Panc1 (cell line): ENCODE results near the gene SH2D3C.

ENCODE experiments used
- POLR2AphosphoS5 ChIP-seq: IDR thresholded peaks from 2 replicates; pipeline ENCODE4 v1.6.1; 2012; ENCODE audit warnings: mild to moderate bottlenecking, low read depth, low read length, moderate library complexity
- SIN3A ChIP-seq: IDR thresholded peaks from 2 replicates; pipeline ENCODE4 v1.6.1; 2012; ENCODE audit warnings: low read depth, mild to moderate bottlenecking, low read length, moderate library complexity, borderline replicate concordance; ENCODE audit not compliant: insufficient read depth
- TCF7L2 ChIP-seq: IDR thresholded peaks from 2 replicates; pipeline ENCODE4 v1.6.1; 2011; ENCODE audit warnings: mild to moderate bottlenecking, low read depth, low read length, inconsistent platforms
- TF ChIP-seq, protein P1 (sequence below): fragments of 450-650 bp; IDR thresholded peaks from 2 replicates; pipeline ENCODE4 v1.5.1; 2017; ENCODE audit warnings: mild to moderate bottlenecking
- TF ChIP-seq, protein P2 (sequence below), 2 experiments: IDR thresholded peaks; 2 replicates each; pipeline ENCODE4 v1.6.1; 2011 to 2012; ENCODE audit warnings: low read depth in 2 of 2, control low read depth in 1 of 2, low read length in 1 of 2, mild to moderate bottlenecking in 1 of 2, moderate library complexity in 1 of 2; ENCODE audit not compliant: insufficient read depth in 1 of 2

DNA sequence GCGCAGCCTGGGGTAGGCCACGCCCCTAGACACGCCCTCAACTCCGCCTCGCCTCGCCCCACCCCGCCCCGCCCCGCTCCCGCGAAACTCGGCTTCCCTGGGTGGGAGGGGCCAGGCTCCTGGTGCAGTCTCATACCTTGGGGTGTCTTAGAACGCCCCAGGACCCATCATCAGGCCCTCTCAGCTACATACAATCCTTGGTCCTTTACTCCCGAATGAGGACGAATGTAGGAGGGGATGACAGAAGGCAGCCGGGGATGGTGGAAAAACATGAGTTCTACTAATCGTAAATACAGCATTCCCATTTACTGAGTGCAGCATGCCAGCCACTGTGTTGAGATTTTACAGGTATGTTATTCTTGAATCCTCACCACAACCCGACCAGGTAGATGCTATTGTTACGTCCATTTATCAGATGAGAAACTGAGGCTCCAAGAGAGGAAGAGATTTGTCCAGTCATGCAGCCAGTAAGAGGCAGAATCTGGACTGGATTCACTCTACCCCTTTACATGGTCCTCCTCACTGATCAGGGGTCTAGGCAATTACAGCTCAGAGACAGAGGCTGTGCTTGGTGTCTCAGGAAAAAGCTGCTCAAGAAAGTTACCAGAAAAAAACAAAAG lies 6.8 kb downstream of the SH2D3C start:
- TF ChIP-seq, protein P1, sequence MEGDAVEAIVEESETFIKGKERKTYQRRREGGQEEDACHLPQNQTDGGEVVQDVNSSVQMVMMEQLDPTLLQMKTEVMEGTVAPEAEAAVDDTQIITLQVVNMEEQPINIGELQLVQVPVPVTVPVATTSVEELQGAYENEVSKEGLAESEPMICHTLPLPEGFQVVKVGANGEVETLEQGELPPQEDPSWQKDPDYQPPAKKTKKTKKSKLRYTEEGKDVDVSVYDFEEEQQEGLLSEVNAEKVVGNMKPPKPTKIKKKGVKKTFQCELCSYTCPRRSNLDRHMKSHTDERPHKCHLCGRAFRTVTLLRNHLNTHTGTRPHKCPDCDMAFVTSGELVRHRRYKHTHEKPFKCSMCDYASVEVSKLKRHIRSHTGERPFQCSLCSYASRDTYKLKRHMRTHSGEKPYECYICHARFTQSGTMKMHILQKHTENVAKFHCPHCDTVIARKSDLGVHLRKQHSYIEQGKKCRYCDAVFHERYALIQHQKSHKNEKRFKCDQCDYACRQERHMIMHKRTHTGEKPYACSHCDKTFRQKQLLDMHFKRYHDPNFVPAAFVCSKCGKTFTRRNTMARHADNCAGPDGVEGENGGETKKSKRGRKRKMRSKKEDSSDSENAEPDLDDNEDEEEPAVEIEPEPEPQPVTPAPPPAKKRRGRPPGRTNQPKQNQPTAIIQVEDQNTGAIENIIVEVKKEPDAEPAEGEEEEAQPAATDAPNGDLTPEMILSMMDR: no peak
- TF ChIP-seq POLR2AphosphoS5 (no peak), SIN3A (no peak), TCF7L2 (no peak)
- TF ChIP-seq, protein P2, sequence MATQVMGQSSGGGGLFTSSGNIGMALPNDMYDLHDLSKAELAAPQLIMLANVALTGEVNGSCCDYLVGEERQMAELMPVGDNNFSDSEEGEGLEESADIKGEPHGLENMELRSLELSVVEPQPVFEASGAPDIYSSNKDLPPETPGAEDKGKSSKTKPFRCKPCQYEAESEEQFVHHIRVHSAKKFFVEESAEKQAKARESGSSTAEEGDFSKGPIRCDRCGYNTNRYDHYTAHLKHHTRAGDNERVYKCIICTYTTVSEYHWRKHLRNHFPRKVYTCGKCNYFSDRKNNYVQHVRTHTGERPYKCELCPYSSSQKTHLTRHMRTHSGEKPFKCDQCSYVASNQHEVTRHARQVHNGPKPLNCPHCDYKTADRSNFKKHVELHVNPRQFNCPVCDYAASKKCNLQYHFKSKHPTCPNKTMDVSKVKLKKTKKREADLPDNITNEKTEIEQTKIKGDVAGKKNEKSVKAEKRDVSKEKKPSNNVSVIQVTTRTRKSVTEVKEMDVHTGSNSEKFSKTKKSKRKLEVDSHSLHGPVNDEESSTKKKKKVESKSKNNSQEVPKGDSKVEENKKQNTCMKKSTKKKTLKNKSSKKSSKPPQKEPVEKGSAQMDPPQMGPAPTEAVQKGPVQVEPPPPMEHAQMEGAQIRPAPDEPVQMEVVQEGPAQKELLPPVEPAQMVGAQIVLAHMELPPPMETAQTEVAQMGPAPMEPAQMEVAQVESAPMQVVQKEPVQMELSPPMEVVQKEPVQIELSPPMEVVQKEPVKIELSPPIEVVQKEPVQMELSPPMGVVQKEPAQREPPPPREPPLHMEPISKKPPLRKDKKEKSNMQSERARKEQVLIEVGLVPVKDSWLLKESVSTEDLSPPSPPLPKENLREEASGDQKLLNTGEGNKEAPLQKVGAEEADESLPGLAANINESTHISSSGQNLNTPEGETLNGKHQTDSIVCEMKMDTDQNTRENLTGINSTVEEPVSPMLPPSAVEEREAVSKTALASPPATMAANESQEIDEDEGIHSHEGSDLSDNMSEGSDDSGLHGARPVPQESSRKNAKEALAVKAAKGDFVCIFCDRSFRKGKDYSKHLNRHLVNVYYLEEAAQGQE (IDR thresholded peaks at IDR 0.05; ENCODE audit: insufficient read depth in 1 of 2, low read depth in 2 of 2, low read length in 1 of 2): no peak
